ENCODE data around the gene PYGM. TPM values are rescaled to one million over a fixed set of nuclear protein-coding genes. Genes with fewer than 3 reads are reported as not detected.
A peak's percentile ranks its signal among the peaks of the same experiment; 100 is the strongest.

Gene PYGM
- total RNA-seq, 1 donor from 2014 or later, result 3.1 TPM

DNA sequence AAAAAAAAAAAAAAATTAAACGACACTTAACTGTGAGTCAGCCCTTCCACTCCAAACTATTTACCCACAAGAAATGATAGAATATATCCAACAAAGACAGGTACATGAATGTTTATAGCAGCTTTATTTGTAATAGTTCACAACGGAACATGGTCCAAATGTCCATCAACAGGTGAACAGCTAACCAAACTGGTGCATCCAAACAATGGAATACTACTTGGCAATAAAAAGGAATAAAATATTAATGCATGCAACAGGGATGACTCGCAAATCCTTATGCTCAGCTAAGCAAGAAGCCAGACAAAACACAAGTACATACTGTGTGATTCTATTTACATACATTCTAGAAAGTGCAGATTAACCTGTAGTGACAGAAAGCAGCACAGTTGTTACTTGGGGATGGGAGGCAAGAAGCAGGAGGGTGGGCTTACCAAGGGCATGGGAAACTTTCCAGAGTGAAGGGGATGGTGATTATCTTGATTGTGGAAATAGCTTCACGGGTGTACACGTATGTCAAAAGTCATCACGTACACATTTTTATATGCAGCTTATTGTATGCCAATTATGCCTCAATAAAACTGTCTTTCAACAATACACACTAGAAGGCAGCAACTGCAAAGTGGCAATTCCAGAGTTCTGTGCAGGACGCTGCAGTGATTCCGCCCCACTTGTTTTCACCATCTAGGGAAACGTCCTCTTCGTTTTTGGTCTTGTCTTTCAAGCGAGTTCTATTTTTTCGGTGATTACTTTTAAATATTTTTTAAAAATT, 25.2 kb upstream of the PYGM start:
- no peak for DNase-seq
- no peaks in the 10 kb centered on the region for H3K27me3 Mint-ChIP-seq
- H3K27ac Mint-ChIP-seq, result no peak overlapping the region
- H3K4me3 Mint-ChIP-seq, result no peak overlapping the region
- intact Hi-C loops (cut with micrococcal nuclease), result no loop called here
- H3K36me3 Mint-ChIP-seq (ENCODE audit: low read depth), result peaks cover 10% of the 10 kb centered on the region
- peaks cover 5% of the 10 kb centered on the region for H3K4me1 Mint-ChIP-seq
- no peaks in the 10 kb centered on the region for H3K9me3 Mint-ChIP-seq

GRCh38 chr11:64778473-64779298, 18.9 kb upstream of the PYGM start, which contains the start of gene SF1:
Gene SF1 (minus strand): TSS chr11:64778542. CDS start chr11:64778392, 150 bp downstream.
- peak; percentile 100 for DNase-seq
- H3K4me3 Mint-ChIP-seq, result peak within 1 kb of the TSS; percentile 94
- peaks cover 41% of the 10 kb centered on the region for H3K36me3 Mint-ChIP-seq (ENCODE audit: low read depth)
- intact Hi-C loops (cut with micrococcal nuclease), result loop anchor here (2.0 to 5.0 kb wide), 8 partner anchors 14 to 1294 kb away; partner anchors contain the start of genes ATG2A, ESRRA, FKBP2 and MEN1
- peak within 1 kb of the TSS; percentile 98 for H3K27ac Mint-ChIP-seq
- no peaks in the 10 kb centered on the region for H3K27me3 Mint-ChIP-seq
- H3K4me1 Mint-ChIP-seq, result peaks cover 50% of the 10 kb centered on the region
- no peaks in the 10 kb centered on the region for H3K9me3 Mint-ChIP-seq

GRCh38 chr11:64778223-64778472, 18.4 kb upstream of the PYGM start:
- Mint-ChIP-seq H3K4me3 (peak overlapping the region; percentile 88), H3K27ac (peak overlapping the region; percentile 98), H3K36me3 (ENCODE audit: low read depth) (peaks cover 47% of the 10 kb centered on the region), H3K9me3 (no peaks in the 10 kb centered on the region), H3K4me1 (peaks cover 55% of the 10 kb centered on the region), H3K27me3 (no peaks in the 10 kb centered on the region)
- intact Hi-C loops (cut with micrococcal nuclease), result loop anchor here (2.0 to 5.0 kb wide), 8 partner anchors 13 to 1294 kb away; partner anchors contain the start of genes ATG2A, ESRRA, FKBP2 and MEN1
- no peak for DNase-seq

GRCh38 chr11:64777449-64778222, 17.9 kb upstream of the PYGM start:
- intact Hi-C loops (cut with micrococcal nuclease), result loop anchor here (2.0 to 5.0 kb wide), 8 partner anchors 13 to 1295 kb away; partner anchors contain the start of genes ATG2A, ESRRA, FKBP2 and MEN1

GRCh38 chr11:64776875-64777274, 17.1 kb upstream of the PYGM start:
- Mint-ChIP-seq H3K9me3 (no peaks in the 10 kb centered on the region), H3K36me3 (ENCODE audit: low read depth) (peaks cover 58% of the 10 kb centered on the region), H3K4me3 (peak overlapping the region; percentile 94), H3K27ac (peak overlapping the region; percentile 78), H3K27me3 (no peaks in the 10 kb centered on the region), H3K4me1 (peaks cover 68% of the 10 kb centered on the region)
- intact Hi-C loops (cut with micrococcal nuclease), result loop anchor here (5.0 kb wide), 3 partner anchors 335 to 1295 kb away; partner anchors contain the start of genes ESRRA, PACS1 and TM7SF2
- no peak for DNase-seq

More at GRCh38 chr11:64777449-64778222, 17.9 kb upstream of the PYGM start:
- Mint-ChIP-seq H3K36me3 (ENCODE audit: low read depth) (peaks cover 52% of the 10 kb centered on the region), H3K27me3 (no peaks in the 10 kb centered on the region), H3K4me3 (peak overlapping the region; percentile 94), H3K9me3 (no peaks in the 10 kb centered on the region), H3K27ac (peak overlapping the region; percentile 78), H3K4me1 (peaks cover 60% of the 10 kb centered on the region)
- peak; percentile 94 for DNase-seq

DNA sequence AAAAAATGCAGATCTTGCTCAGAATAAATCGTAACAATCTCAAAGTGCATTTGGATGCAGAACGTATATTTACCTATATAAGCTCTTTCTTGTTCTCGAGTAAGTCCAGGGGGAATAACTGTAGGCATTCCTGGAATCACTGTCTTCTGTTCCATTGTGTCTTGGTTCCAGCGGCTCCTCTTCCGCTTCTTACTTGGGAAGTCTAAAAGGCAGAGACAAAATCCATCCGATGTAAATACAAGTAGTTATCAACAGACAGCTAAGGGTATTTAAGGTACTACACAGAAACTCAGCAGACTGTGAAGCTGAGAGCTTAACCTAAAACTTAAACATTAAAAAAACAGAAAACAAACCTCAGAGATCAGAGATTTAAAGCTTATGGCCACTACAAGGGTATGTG, 16.7 kb upstream of the PYGM start:
- peak overlapping the region; percentile 78 for H3K27ac Mint-ChIP-seq
- intact Hi-C loops (cut with micrococcal nuclease), result loop anchor here (5.0 kb wide), 3 partner anchors 336 to 1296 kb away; partner anchors contain the start of genes ESRRA, PACS1 and TM7SF2
- H3K36me3 Mint-ChIP-seq (ENCODE audit: low read depth), result peaks cover 63% of the 10 kb centered on the region
- DNase-seq, result no peak
- H3K4me1 Mint-ChIP-seq, result peaks cover 71% of the 10 kb centered on the region
- peak overlapping the region; percentile 94 for H3K4me3 Mint-ChIP-seq
- H3K27me3 Mint-ChIP-seq, result no peaks in the 10 kb centered on the region
- H3K9me3 Mint-ChIP-seq, result no peaks in the 10 kb centered on the region

GRCh38 chr11:64774144-64774543, 14.4 kb upstream of the PYGM start:
- H3K27ac Mint-ChIP-seq, result no peak overlapping the region
- H3K4me3 Mint-ChIP-seq, result peak overlapping the region; percentile 26

DNA sequence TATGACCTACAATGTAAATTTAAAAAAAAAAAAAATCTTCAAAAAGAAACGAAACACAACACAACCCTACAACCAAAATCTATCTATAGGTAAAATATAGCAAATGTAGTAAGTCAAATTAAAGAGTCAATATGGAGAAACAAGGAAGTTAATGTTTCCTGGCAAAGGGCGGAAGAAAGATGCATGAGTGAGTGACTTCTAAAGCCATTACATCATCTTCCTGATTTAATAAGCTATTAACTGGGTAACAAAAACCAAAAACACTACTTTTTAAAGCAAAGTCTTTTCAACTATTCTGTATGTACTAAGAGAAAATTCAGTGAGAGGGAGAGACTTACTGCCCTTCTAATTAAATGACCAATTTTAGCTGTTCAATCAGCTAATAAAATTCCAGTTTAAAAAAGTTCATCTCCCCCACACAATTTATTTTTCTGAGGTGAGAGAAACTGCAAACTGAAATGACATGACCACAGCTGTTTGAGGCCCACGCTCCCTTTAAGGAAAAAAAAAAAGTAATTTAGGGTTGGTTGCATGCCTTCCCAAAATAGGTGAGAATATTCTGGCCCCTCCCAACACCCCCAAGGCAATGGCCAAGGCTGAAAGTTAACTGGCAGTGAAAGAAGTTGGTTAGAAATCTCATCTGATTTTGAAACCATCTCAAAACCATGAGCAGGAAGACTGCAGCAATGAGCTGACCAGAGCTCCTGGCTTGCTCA, 12.7 kb upstream of the PYGM start:
- DNase-seq, result no peak
- peaks cover 74% of the 10 kb centered on the region for H3K4me1 Mint-ChIP-seq
- peaks cover 96% of the 10 kb centered on the region for H3K36me3 Mint-ChIP-seq (ENCODE audit: low read depth)
- peak overlapping the region; percentile 66 for H3K4me3 Mint-ChIP-seq
- no peaks in the 10 kb centered on the region for H3K27me3 Mint-ChIP-seq
- no peaks in the 10 kb centered on the region for H3K9me3 Mint-ChIP-seq
- peak overlapping the region; percentile 52 for H3K27ac Mint-ChIP-seq
- intact Hi-C loops (cut with micrococcal nuclease), result no loop called here

More at GRCh38 chr11:64774144-64774543, 14.4 kb upstream of the PYGM start:
- Mint-ChIP-seq H3K27me3 (no peaks in the 10 kb centered on the region), H3K4me1 (peaks cover 64% of the 10 kb centered on the region), H3K36me3 (ENCODE audit: low read depth) (peaks cover 82% of the 10 kb centered on the region), H3K9me3 (no peaks in the 10 kb centered on the region)
- DNase-seq, result no peak
- intact Hi-C loops (cut with micrococcal nuclease), result no loop called here

- DNase-seq, result no peak
- no peaks in the 10 kb centered on the region for H3K9me3 Mint-ChIP-seq
- H3K27ac Mint-ChIP-seq, result no peak overlapping the region
- H3K4me1 Mint-ChIP-seq, result peaks cover 73% of the 10 kb centered on the region
- intact Hi-C loops (cut with micrococcal nuclease), result no loop called here
- H3K27me3 Mint-ChIP-seq, result no peaks in the 10 kb centered on the region
- peaks cover 96% of the 10 kb centered on the region for H3K36me3 Mint-ChIP-seq (ENCODE audit: low read depth)
- H3K4me3 Mint-ChIP-seq, result peak overlapping the region; percentile 66
These were observed 12.1 kb upstream of the PYGM start for GRCh38 chr11:64771861-64772260.

GRCh38 chr11:64770120-64770519, 10.3 kb upstream of the PYGM start:
- peaks cover 66% of the 10 kb centered on the region for H3K4me1 Mint-ChIP-seq
- H3K27ac Mint-ChIP-seq, result no peak overlapping the region
- no peak for DNase-seq
- H3K9me3 Mint-ChIP-seq, result no peaks in the 10 kb centered on the region
- H3K27me3 Mint-ChIP-seq, result no peaks in the 10 kb centered on the region
- intact Hi-C loops (cut with micrococcal nuclease), result no loop called here
- H3K4me3 Mint-ChIP-seq, result no peak overlapping the region
- H3K36me3 Mint-ChIP-seq (ENCODE audit: low read depth), result peaks cover 91% of the 10 kb centered on the region

DNA sequence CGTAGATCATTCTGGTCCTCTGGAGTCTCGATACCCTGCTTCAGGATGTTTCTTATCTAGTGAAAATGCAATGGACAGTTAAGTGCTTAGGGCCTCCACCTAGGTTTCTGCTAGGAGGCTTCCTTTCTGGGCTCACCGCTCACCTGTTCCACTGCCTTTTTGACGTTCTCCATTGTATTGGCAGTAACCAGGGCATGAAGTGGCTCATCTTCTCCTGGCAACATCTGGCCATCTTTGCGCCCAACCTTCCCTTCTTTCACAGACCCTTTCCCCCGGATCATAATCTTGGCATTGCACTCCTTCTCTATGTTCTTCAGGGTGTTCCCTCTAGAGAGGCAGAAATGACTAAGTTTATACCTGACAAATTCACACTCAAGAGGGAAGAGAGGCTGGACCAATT, 9.5 kb upstream of the PYGM start:
- Mint-ChIP-seq H3K27me3 (no peaks in the 10 kb centered on the region), H3K4me1 (peaks cover 68% of the 10 kb centered on the region), H3K4me3 (peak overlapping the region; percentile 4), H3K27ac (peak overlapping the region; percentile 26), H3K36me3 (ENCODE audit: low read depth) (peaks cover 91% of the 10 kb centered on the region), H3K9me3 (no peaks in the 10 kb centered on the region)
- no peak for DNase-seq
- intact Hi-C loops (cut with micrococcal nuclease), result no loop called here

GRCh38 chr11:64768300-64768694, 8.5 kb upstream of the PYGM start:
- intact Hi-C loops (cut with micrococcal nuclease), result no loop called here
- DNase-seq, result no peak
- Mint-ChIP-seq H3K9me3 (no peaks in the 10 kb centered on the region), H3K27me3 (no peaks in the 10 kb centered on the region), H3K4me1 (peaks cover 70% of the 10 kb centered on the region), H3K27ac (peak overlapping the region; percentile 11), H3K36me3 (ENCODE audit: low read depth) (peaks cover 90% of the 10 kb centered on the region), H3K4me3 (no peak overlapping the region)
